Liver (tissue), 3 donors: ENCODE results near the gene NFRKB.

ENCODE experiments used
- GABPA ChIP-seq, 2 donors: IDR thresholded peaks in 1 of 2; conservative IDR thresholded peaks in 1 of 2; 2 replicates each; pipeline ENCODE4 v1.6.1; 2016; ENCODE audit warnings: antibody characterized with exemption in 2 of 2, mild to moderate bottlenecking in 1 of 2, moderate library complexity in 1 of 2
- RAD21 ChIP-seq, 2 donors: IDR thresholded peaks; 2 replicates each; pipeline ENCODE4 v1.6.1; 2016; ENCODE audit warnings: antibody characterized with exemption in 2 of 2, mild to moderate bottlenecking in 2 of 2
- SP1 ChIP-seq: IDR thresholded peaks from 2 replicates; pipeline ENCODE4 v1.6.1; 2018; ENCODE audit warnings: antibody characterized with exemption, mild to moderate bottlenecking
- TAF1 ChIP-seq: conservative IDR thresholded peaks from 2 replicates; pipeline ENCODE4 v1.6.1; 2016; ENCODE audit warnings: antibody characterized with exemption, mild to moderate bottlenecking
- TF ChIP-seq, protein P1 (sequence below): fragments of 150-350 bp; IDR thresholded peaks from 2 replicates; pipeline ENCODE4 v1.5.1; 2017; ENCODE audit warnings: improper control_type of control experiment, low read depth, low read length; ENCODE audit not compliant: missing input control
- donor health status: healthy.
- donor health status: healthy.

DNA sequence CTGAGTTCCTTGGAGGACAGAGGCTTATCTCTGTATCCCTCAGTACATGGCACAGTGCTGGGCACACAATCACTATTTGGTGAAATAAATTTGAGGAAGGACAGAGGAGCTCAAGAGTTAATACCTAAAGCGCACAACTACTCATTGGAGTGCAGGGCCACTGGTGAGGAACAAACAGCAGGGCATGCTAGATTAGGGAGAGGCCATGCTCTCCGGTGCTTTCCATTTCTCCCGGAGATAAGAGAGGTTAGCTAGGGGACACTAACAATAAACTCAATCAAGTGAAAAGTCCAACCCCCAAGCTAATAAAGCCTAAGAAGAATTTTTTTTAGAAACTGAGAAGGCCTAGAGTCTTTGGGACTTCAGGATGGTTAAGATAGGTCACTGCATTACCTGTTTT lies 29.1 kb downstream of the NFRKB start:
- TF ChIP-seq, protein P1, sequence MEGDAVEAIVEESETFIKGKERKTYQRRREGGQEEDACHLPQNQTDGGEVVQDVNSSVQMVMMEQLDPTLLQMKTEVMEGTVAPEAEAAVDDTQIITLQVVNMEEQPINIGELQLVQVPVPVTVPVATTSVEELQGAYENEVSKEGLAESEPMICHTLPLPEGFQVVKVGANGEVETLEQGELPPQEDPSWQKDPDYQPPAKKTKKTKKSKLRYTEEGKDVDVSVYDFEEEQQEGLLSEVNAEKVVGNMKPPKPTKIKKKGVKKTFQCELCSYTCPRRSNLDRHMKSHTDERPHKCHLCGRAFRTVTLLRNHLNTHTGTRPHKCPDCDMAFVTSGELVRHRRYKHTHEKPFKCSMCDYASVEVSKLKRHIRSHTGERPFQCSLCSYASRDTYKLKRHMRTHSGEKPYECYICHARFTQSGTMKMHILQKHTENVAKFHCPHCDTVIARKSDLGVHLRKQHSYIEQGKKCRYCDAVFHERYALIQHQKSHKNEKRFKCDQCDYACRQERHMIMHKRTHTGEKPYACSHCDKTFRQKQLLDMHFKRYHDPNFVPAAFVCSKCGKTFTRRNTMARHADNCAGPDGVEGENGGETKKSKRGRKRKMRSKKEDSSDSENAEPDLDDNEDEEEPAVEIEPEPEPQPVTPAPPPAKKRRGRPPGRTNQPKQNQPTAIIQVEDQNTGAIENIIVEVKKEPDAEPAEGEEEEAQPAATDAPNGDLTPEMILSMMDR: no peak
- no peak for TF ChIP-seq TAF1
- TF ChIP-seq RAD21 (IDR thresholded peaks at IDR 0.05): no peak
- no peak for TF ChIP-seq SP1
- no peak for TF ChIP-seq GABPA (IDR thresholded peaks at IDR 0.05 in 1 of 2, conservative IDR thresholded peaks at IDR 0.05 in 1 of 2)
